Erythroblast (primary cell): Measurements from ENCODE around the gene ASPG.

Source experiments
- GATA1 ChIP-seq: IDR thresholded peaks from 2 replicates; pipeline ENCODE4 v1.6.1; 2011; ENCODE audit warnings: low read depth, mild to moderate bottlenecking, control low read depth, low read length, moderate library complexity
- POLR2A ChIP-seq: IDR thresholded peaks from 2 replicates; pipeline ENCODE4 v1.6.1; 2011; ENCODE audit warnings: mild to moderate bottlenecking, low read length

DNA sequence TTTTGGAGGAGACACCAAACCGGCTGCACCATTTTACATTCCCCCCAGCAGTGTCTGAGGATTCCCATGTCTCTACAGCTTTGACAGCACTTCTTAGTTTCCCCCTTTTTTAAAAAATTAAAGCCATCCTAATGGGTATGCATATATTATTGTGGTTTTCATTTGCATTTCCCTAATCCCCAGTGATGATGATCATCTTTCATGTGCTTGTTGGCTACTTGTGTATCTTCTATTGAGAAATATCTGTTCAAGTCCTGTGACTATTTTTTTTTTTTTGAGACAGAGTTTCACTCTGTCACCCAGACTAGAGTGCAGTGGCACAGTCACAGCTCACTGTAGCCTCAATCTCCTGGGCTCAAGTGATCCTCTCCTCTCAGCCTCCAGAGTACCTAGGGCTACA lies 23.2 kb upstream of the ASPG start:
- TF ChIP-seq POLR2A (no peak), GATA1 (no peak)
